ENCODE data around the gene TEX264. TPM values are rescaled to one million over a fixed set of nuclear protein-coding genes. Genes with fewer than 3 reads are reported as not detected.
A peak's percentile ranks its signal among the peaks of the same experiment; 100 is the strongest.
"Not testable (repeated sequence)": the region's sequence is repeated elsewhere in the genome, so short reads cannot be mapped to it uniquely, and the experiment has no call there.

Gene TEX264, protein sequence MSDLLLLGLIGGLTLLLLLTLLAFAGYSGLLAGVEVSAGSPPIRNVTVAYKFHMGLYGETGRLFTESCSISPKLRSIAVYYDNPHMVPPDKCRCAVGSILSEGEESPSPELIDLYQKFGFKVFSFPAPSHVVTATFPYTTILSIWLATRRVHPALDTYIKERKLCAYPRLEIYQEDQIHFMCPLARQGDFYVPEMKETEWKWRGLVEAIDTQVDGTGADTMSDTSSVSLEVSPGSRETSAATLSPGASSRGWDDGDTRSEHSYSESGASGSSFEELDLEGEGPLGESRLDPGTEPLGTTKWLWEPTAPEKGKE
- 56.3 and 61.0 TPM in 2 replicates for total RNA-seq (2014; rRNA removed; shearing (Covaris generic))

DNA sequence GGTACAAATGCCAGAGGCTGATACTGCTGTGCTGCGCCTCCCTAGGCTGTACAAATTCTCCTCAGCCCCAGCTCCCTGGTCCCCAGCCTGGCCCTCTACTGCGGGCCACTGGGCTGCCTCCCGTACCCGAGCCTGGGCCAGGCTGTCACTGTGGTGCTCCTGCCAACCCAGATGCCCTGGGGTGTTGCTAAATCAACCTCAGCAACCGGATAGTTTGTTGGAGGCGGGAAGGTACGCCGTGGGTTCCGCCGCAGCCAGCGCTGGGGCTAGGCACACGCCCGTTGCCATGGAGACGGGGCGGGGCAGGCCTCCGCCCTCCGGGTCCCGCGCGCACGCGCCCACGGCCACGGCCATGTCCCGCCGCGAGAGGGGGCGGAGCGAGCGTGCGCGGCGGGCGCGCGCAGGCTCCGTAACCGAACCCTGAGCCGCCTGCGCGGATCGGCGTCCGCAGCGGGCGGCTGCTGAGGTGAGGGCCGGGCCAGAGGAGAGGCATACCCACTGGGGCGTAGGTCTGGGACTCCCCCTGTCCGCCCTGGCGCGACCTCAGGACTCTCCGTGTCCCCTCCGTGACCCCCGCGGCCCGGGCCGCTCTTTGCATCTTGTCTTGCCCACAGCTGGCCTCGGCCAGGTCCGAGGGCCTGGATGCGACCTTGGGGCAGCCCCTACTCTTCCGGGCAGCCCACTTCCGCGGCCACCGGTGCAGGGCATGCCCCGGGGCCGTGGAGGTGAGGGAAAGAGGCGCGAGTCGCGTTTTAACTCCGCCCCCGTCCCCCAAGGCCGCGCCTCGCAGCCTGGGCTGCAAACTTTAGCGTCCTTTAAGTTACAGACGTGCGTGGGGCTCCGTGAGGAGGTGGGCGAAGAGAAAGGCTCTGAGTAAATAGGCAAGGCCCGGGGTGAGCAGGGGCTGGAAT is at the start of gene TEX264:
Gene TEX264 (plus strand): TSS at position 430 of the 911 bp plus-strand sequence. CDS start 3,053 bp downstream, outside the sequence.
- DNase-seq (ENCODE audit: low read depth): peak; percentile 81

DNA sequence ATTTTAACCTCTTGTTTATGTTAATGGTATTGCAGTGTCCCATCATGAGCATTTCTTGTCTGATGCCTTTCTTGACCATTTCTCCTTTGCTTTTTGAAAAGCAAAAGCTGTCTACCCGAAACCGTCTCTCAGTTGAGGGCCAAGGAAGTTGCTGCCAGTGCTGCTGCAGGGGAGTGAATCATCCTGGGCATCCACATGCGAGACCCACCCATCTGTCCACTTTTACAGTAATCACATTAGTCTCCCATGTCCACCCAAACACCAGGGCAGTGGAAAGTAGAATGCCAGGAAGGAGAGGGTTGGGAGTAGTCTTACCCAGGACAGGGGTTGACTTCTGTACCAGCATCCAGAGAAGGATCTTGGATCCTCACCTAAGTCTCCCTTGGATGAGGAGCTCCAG is 48.6 kb upstream of the TEX264 start:
- peak; percentile 3 for DNase-seq (ENCODE audit: low read depth)

DNA sequence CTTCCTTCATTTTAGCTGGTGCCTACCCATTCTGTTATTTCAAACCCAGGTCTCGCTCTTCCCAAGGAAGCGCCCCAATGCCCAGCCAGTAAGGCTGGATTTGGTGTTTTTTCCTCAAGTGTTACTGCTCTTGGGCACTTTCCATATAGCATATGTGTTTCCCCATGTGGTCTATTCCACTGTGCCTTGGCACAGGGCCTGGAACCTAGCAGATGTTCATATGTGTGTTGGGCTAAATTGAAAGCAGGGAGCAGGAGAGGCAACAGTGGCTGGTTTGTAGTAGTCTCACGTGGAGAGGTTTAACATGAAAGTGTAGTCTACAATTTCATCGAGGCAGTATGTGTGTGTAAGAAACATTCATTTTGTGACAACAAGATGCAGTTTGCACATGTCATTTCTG is 48.2 kb upstream of the TEX264 start:
- DNase-seq (ENCODE audit: low read depth): no peak

DNA sequence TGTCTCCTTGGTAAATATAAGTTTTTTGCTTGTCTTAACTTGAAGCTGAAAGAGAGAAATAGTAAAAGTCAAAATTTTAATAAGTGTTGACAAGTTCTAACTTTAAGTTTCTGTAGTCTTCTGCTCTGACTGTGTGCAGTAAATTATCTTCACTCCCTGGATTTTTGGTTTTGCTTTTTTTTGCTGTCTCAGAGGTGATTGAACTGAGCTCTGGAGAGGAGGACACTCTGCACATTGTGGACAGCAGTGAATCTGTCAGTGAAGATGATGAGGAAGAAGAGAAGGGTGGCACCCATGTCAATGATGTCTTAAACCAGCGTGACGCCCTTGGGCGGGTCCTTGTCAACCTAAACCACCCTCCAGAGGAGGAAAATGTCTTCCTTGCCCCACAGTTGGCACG is 40.5 kb upstream of the TEX264 start:
- DNase-seq (ENCODE audit: low read depth): no peak

DNA sequence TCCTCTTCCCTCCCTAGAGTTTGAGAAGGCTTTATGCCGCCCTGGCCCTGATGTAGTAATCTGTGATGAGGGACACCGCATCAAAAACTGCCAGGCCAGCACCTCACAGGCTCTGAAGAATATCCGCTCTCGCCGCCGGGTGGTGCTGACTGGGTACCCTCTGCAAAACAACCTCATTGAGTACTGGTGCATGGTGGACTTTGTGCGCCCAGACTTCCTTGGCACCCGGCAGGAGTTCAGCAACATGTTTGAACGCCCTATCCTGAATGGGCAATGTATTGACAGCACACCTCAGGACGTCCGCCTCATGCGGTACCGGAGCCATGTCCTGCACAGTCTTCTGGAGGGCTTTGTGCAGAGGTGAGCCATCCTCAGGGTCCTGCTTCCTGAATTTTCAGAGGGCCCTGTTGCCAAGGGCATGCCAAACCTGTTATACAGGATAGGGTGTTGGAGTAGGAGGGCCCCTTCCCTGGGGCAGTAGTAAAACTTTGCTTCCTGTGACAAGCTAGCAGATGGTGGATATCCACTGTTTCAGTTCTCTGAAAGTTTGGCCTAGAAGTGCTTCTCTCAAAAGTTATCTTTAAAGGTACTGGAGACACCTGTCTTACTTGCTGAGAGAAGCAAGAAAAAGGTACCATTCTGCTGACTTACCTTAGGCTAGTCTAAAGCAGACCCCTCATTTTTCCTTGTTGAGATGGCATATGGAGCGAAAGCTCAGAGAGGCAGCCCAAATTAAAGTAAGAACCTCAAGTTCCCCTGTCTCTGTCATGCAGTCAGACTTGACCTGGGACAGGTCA is 33.7 kb upstream of the TEX264 start:
- no peak for DNase-seq (ENCODE audit: low read depth)

DNA sequence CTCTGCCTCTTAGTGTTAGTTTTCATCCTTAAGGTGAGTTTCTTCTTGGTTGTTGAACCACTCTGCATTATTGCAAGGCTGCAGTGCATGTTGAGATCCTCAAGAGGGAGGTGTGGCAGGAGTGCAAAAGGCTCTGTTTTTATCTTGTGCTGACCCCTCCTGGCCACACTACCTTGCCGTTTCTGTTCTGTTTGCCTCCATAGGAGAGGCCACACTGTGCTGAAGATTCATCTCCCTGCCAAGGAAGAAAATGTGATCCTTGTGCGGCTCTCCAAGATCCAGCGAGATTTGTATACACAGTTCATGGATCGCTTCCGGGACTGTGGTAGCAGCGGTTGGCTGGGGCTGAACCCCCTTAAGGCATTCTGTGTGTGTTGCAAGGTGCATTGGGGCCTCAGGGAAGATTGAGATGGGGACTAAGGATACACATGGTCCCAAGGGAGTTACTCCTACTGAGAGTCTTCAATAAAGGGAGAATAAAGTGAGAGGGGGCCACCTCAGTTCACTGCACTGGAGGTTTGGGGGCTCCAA is 33.0 kb upstream of the TEX264 start:
- DNase-seq (ENCODE audit: low read depth): peak; percentile 45

DNA sequence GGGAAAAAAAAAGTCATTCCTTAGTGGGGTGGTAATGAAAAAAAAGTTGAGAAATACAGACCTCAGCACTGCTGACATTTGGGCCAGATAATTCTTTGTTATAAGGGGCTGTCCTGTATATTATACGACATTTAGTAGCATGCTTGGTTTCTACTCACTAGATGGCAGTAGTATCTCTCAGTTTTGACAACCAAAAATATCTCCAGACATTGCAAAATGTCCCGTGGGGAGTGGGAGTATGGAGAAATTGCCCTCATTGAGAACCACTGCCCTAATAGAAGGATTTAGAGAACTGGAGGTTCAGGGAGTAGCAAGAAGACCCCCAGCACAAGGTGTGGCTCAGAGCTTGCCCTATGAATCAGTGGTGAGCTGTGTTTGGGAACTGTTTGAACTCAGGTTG is 28.6 kb upstream of the TEX264 start:
- no peak for DNase-seq (ENCODE audit: low read depth)

DNA sequence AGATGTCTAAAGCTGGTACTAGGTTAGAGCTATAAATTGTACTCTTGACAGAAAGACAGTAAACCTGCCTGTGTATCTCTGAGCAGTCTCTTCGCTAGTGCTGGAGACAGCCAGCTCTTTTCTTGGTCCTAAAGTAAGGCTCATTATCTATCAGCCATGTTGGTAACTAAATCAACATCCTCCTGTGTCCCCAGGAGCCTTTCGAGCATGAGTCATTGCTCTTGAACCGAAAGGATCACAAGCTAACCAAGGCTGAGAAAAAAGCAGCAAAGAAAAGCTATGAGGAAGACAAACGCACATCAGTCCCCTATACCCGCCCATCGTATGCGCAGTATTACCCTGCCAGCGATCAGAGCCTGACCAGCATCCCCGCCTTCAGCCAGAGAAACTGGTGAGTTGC is 25.0 kb upstream of the TEX264 start:
- no peak for DNase-seq (ENCODE audit: low read depth)

DNA sequence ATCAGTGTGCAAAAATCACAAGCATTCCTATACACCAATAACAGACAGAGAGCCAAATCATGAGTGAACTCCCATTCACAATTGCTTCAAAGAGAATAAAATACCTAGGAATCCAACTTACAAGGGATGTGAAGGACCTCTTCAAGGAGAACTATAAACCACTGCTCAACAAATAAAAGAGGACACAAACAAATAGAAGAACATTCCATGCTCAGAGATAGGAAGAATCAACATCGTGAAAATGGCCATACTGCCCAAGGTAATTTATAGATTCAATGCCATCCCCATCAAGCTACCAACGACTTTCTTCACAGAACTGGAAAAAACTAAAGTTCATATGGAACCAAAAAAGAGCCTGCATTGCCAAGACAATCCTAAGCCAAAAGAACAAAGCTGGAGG is 18.9 kb upstream of the TEX264 start:
- DNase-seq (ENCODE audit: low read depth): not testable (repeated sequence)

DNA sequence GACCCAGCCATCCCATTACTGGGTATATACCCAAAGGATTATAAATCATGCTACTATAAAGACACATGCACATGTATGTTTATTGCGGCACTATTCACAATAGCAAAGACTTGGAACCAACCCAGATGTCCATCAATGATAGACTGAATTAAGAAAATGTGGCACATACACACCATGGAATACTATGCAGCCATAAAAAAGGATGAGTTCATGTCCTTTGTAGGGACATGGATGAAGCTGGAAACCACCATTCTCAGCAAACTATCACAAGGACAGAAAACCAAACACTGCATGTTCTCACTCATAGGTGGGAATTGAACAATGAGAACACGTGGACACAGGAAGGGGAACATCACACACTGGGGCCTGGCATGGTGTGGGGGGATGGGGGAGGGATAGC is 17.6 kb upstream of the TEX264 start:
- not testable (repeated sequence) for DNase-seq (ENCODE audit: low read depth)

DNA sequence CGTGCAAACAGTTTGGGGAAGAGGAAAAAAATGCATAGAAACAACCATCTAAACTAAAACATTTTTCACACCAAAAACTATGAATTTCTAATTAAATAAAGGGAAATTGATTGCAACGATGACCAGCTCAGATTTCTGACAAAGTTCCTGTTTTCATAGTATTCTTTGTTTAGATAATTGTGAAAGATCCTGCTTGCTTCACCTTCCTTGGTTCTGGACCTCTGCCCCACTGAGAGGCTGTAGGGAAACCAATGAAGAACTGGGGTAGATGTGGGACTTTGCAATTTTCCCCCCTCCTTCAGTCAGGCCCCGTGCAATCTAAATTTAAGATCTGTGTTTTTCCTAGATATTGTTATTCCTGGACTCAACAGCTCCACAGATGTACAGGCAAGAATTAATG is 13.8 kb upstream of the TEX264 start:
- no peak for DNase-seq (ENCODE audit: low read depth)

DNA sequence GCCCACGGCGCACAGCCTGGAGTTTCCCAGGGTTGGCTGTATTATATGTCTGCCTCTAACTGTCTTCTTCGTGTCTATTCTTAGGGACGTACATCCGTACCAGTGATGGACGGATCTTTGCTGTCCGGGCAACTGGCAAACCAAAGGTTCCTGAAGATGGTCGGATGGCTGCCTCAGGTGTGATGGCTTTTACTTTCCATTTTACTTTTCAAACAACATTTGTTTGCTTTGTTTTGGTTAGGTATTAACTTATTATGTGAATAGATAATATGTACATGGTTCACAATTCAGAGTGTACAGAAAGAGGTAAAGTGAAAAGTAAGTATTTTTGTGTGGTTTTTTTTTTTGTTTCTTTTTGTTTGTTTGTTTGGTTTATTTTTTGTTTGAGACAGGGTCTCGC is 11.1 kb upstream of the TEX264 start:
- DNase-seq (ENCODE audit: low read depth): no peak

DNA sequence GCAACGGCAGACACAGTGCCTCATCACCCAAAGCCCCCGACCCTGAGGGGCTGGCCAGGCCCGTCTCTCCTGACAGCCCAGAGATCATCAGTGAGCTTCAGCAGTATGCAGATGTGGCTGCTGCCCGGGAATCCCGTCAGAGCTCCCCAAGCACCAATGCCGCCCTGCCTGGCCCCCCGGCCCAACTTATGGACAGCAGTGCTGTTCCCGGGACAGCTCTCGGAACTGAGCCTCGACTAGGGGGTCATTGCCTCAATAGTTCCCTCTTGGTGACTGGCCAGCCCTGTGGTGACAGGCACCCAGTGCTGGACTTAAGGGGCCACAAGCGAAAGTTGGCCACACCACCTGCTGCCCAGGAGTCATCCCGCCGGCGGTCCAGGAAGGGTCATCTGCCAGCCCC is 8.6 kb upstream of the TEX264 start:
- DNase-seq (ENCODE audit: low read depth): no peak

DNA sequence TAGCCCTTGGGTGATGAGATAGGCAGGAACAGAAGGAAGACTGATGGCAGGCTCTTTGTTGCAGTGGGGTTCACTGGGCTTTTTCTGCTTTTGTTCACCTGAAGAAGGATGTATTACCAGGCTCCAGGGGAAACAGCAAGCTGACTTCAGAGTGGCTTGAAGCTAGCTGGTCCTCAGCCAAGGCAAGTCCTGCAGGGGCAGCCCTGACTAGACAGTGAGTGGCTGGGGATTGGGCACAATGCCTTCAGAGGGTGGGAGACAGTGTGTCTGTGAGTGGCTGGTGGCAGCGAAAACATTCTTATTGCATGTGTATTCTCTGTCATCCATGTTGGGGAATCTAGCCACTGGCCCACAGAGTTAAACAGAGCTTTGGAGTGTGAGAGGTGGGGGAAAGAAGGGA is 2.3 kb upstream of the TEX264 start:
- DNase-seq (ENCODE audit: low read depth): peak; percentile 10

DNA sequence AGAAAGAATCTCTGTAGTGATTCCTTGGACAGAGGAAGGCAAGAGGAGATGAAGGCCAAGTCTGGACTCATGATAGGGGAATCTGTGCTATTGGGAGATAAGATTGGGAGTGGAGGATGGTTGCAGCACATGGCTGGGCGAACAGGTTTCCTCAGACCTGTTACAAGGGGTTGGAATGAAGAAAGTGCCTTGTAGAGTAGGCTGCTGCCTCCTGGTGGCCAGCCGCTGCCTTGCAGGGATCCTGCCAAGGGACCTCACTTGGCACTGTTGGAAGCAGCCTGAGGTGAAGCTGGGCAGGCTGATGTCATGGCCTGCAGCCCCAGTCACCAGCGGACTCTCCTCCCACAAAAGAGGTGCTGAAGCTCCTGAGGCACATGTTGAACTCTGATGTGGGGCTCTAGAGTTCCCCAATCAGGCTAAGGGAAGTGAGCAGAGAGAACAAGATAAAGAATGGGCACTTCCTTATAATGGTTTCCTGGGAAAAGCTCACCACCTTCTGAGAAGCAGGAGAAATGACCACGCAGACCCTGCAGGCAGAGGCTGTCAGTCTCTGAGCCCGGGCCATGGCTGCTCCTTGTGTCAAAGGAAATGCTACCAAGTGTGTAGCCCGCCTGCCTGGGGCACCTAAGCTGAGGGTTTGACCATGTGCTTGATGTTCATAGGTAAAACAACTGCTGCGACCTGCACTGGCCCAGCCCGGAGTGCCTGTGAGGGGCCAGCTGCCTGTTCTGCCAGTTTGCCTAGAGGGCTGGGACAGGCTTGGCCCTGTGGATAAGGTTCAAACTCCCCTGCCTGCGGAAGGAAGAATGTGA is 1.6 kb upstream of the TEX264 start:
- peak; percentile 73 for DNase-seq (ENCODE audit: low read depth)

DNA sequence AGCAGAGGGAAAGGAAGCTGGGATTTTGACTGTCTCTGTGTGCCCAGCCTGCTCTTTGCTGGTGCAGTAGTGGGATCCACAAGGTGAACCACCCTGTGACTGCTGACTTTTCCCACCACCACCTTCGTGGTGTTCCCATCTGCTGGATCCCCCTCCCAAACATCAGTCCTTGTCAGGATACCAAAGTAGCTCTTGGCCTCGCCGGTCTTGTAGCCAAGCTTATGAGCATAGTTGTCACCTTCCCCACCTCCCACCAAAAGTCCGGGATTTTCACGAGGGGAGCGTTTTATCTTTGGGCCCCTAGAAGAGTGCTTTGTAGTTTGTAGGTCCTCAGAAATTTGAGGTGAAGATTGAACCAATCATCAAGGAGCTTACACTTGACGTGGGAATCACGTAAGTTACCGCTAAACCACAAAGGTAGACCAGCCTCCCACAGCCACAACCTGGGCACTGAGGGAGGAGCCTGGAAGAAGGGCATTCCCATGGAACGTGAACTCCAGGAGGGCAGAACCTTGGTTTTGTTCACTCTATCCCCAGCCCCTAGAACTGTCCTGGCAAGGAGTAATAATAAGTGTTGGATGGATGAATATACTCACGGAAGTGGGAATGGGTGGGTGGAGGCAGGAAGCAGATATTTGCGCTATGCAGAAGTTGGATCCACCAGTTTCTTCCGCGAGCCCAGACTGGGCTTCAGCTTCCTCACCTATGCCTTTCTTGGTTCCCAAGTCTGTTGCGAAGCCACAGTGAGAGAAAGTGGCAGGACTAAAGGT is 814 bp upstream of the TEX264 start:
- DNase-seq (ENCODE audit: low read depth): no peak

DNA sequence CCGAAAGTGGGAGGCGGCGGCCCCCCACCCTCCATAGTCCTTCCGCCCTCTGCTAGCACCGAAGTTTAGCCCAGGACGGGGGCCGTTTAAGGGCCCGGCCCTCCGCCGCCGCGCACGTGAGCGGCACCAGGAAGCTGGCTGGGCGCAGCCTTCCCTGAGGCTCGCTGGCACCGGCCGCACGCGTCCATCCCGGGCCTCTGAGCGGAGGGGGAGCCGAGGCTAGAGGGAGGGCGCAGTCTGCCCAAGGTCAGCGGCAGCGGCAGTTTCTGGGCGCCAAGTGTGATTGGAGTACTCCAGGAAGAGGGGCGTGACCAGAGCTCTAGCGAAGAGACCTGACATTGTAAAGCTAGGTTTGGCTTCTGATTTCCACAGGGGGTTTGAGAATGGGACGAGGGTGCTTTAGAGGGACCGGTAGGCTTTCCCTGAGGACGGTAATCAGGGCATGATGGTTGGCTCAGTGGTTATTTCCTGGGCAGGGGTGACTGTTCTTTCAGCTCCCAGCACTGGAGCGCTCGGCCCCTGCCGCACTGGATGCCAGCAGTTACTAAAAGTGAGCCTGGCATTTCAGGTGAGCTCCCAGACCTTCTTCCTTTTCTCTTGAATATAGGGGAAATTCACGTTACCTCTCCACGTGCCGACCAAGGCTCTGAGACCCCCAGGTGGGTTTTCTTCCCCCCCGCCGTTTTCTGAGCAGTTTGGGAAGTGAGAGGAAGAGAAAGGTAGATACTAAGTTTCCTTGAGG is 853 bp downstream of the TEX264 start:
- peak; percentile 69 for DNase-seq (ENCODE audit: low read depth)

DNA sequence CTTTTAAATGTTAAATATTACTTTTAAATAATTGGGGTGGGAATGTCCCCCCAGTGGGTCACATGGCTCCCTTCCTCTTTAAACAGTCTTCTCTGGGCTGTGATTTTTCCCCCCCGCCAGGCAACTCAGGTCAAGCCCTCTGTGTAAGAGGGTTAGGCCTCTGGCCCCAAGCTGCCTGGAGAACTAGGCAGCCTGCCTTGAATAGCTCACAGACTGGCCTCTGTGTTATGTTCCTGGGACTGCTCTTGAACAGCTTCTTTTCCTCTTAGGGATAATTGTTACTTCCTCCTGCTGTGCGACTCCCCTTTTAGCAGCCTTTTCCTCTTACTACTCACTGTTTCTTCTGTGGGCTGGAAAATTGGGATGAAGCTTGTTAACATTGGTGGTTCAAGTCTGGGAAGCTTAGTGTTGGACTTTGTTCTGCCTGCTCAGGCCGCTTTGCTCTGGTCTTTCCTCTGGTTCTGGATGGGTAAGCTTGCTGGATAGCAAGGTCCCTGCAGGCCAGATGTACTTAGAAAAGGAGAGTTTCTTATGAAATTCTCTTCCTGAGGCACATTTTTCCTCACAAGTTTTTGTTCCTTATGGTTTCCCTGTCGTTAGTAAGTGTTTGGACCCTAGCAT is 2.2 kb downstream of the TEX264 start:
- no peak for DNase-seq (ENCODE audit: low read depth)

All from M059J (cell line).